SK-N-MC (cell line): ENCODE results near the gene YPEL4.

Experiments
- EZH2 ChIP-seq: fragments of 200-600 bp; sonication (generic); IDR thresholded peaks from one replicate; pipeline ENCODE4 v1.6.1; 2017; ENCODE audit warnings: antibody characterized with exemption
- FOXP2 ChIP-seq: optimal IDR thresholded peaks from 2 replicates; pipeline ENCODE3; 2011; ENCODE audit warnings: mild to moderate bottlenecking, moderate library complexity; ENCODE audit not compliant: insufficient read depth; ENCODE audit errors: extremely low read length, control extremely low read depth
- POLR2AphosphoS5 ChIP-seq: IDR thresholded peaks from 2 replicates; pipeline ENCODE4 v1.6.1; 2012; ENCODE audit warnings: mild to moderate bottlenecking, low read depth, low read length, borderline replicate concordance

- TF ChIP-seq EZH2 = no peak
- no peak for TF ChIP-seq POLR2AphosphoS5
- no peak for TF ChIP-seq FOXP2
Observed at GRCh38 chr11:57634311-57634710, 15.4 kb downstream of the YPEL4 start.
